Uterus (tissue), 2 donors: ENCODE results near the gene MAST2.

Experiments used
- CTCF ChIP-seq, 4 experiments: fragments of 200-600 bp in 2 of 4; fragments of 450-650 bp in 2 of 4; sonication (generic) in 2 of 4; IDR thresholded peaks; one replicate each; pipeline ENCODE4 v1.5.1; 2016 to 2019; ENCODE audit warnings: antibody characterized with exemption in 4 of 4, mild to moderate bottlenecking in 2 of 4, moderate library complexity in 1 of 4
- POLR2A ChIP-seq, 2 donors: fragments of 450-650 bp; IDR thresholded peaks; one replicate each; pipeline ENCODE4 v1.6.1; 2016; ENCODE audit warnings: antibody characterized with exemption in 2 of 2, mild to moderate bottlenecking in 1 of 2, moderate library complexity in 1 of 2

- TF ChIP-seq CTCF (IDR thresholded peaks at IDR 0.05) (no peak), POLR2A (IDR thresholded peaks at IDR 0.05) (no peak)
Measured at GRCh38 chr1:45906883-45907282, 103.5 kb downstream of the MAST2 start.
